ENCODE measurements around the gene PTPRC.

The PTPRC gene

GRCh38 chr1:198620218-198620617, 18.6 kb upstream of the PTPRC start:
- DNase-seq (ENCODE audit: low spot score), result peak; percentile 63

DNA sequence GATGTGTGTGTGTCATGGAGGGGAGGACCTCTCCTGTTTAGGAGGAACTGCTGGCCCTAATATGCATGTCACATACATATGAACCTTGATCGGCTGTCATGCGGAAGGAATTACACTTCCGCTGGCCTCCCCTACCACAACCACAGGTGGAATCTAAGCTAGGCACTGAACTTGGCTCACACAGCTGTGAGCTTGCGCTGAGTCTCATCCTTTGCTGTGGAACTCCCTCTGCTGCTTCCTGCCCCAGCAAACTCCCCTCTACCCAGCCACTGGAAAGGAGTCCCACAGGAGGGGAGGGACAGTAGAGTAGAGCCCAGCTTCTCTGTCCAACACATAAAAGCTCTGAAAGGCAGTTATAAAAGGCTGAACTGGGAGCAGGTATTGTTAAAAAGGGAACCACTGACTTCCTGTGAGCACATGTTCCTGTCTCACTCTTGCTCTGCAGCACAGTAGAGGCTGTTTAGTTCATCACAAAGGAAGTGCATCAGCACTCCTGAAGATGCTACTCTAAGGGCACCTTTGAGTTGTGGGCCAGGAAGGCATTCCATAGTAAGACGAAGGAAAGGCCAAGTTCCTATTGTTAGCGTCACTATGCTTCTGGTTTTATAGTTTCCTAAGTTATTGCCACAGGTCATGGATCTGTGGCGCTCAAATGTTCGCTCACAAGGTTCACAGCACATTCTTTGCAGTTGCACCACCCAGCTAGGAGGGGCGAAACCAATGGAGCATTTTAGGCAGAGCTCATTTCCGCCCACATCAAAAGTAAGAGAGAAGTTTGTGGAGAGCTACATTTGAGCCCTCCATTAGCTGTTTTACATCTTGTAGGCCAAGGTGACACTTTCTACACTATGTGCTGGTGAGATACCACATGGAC, 17.7 kb upstream of the PTPRC start:
- DNase-seq (ENCODE audit: low spot score), result peak; percentile 97

GRCh38 chr1:198622001-198622400, 16.8 kb upstream of the PTPRC start:
- no peak for DNase-seq (ENCODE audit: low spot score)

DNA sequence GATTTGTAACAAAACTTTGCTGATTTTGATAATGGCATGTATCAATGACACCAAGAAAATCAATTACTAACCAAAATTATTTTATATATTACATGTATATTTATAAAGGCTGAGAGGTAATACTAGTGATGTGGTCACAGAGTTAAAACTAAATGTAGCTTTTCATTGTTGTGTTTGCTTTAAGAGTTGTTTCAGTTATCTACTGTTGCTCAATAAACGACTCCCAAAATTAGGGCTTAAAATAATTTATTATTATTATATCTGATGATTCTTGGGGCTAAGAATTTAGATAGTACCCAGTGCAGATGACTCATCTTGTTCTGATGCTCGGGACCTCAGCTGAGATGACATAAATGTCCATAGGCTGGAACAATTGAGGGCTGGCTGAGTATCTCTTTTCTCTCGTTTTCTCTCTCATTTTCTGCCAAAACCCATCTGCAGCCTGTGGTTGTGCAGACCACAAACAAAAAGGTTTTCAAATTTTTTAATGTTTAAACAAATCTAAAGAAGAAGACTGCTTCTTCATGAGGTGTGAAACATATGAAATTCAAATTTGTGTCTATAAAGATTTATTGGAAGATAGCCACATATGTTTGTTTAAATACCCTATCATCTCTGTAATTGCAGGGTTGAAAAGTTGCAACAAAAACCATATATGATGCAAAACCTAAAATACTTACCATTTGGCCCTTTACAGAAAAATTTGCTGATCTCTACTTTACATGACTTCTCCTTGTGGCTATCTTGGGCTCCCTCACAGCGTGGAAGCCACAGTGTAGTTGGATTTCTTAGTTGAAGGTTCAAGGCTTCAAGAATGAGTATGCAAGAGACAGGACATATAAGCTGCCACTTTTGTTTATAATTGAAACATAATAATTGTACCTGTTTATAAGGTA, 14.8 kb upstream of the PTPRC start:
- peak; percentile 48 for DNase-seq (ENCODE audit: low spot score)

DNA sequence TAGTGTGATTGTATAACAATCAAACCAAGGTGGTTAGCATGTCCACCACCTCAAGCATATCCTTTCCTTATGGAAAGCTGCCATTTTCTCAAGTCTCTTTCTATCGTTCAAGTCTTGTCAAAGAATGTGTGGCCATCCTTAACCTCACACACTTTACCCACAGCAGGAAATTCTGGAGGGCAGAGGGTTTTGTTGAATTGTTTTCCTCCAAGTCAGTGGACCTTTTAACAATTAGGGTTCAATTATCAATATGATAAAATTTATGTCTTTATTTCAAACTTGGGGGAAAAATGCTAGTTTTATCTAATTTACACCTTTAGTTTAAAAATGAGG, 14.2 kb upstream of the PTPRC start:
- DNase-seq (ENCODE audit: low spot score), result no peak

DNA sequence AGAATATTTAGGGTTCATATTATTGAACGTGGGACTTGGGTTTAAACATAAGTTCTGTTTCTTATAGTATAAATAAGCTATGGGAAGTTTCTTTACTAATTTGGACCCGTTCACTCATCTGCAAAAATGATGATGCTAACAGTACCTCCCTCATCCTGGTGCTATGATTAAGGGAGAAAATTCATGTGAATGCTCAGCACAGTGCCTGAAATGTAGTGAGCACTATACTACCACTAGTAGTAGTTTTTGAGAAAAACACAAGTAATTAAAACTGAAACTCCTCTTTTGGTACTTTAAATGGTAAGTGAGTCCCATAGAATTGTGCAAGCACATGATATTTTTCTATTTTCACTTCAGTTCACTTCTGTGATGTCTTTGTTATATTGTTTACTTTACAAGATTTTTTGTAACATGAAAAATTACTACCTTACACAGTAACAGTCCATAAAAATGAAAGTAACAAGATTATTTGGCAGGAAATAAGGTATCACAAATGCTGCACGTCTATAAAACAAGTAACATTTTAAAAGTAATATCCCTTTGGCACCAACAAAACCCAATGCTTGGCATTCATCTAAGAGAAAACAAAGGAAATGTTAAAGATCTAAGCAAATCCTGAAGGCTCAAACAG, 11.3 kb upstream of the PTPRC start:
- no peak for DNase-seq (ENCODE audit: low spot score)

GRCh38 chr1:198628067-198628455, 10.8 kb upstream of the PTPRC start:
- no peak for DNase-seq (ENCODE audit: low spot score)

- no peak for DNase-seq (ENCODE audit: low spot score)
Measured at GRCh38 chr1:198629610-198630009, 9.2 kb upstream of the PTPRC start.

- no peak for DNase-seq (ENCODE audit: low spot score)
Measured at GRCh38 chr1:198630863-198631262, 8.0 kb upstream of the PTPRC start.

GRCh38 chr1:198631292-198631691, 7.5 kb upstream of the PTPRC start:
- DNase-seq (ENCODE audit: low spot score), result no peak

GRCh38 chr1:198632007-198632406, 6.8 kb upstream of the PTPRC start:
- DNase-seq (ENCODE audit: low spot score), result no peak

- no peak for DNase-seq (ENCODE audit: low spot score)
Measured at GRCh38 chr1:198633675-198634121, 5.1 kb upstream of the PTPRC start.

GRCh38 chr1:198635964-198636363, 2.9 kb upstream of the PTPRC start:
- no peak for DNase-seq (ENCODE audit: low spot score)

GRCh38 chr1:198636391-198636790, 2.4 kb upstream of the PTPRC start:
- no peak for DNase-seq (ENCODE audit: low spot score)

DNA sequence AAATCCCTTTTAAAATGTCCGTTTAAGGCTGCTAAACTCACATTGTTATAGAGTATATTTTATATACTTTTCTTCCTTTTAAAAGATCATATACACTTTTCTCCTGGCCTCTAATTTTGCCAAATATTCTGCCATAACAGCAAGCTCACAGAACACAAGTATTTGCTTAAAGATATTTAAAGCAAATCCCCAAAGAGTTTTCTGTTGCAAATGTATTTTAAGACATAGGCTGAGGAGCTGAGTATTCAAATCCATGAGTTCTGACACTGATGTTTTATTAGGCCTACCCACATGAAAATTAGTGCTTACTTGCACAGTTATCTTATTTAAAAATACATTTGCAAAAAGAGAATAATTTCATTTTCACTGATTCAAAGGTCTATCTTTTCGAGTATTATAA, 1.7 kb upstream of the PTPRC start:
- DNase-seq (ENCODE audit: low spot score), result peak; percentile 40

- no peak for DNase-seq (ENCODE audit: low spot score)
Measured at GRCh38 chr1:198637916-198638437, 863 bp upstream of the PTPRC start.

DNA sequence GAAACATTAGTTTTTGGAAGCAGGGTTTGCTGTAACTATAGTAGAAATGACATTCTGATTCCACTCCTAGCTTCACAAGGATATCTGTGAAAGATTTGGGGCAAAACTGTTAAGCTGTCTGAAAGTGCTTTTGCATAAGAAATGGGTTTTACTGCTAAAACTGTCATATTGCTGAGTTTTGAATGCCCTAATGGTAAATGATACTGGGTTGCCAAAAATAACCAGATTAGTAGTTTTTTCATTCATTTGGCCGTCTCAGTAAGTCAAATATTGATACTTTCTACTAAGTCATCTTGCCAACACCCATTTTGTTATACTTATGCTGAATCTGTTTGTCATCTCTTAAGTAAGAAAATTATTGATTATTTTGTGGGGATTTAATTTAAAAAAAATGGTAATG, 399 bp upstream of the PTPRC start:
- DNase-seq (ENCODE audit: low spot score), result no peak

DNA sequence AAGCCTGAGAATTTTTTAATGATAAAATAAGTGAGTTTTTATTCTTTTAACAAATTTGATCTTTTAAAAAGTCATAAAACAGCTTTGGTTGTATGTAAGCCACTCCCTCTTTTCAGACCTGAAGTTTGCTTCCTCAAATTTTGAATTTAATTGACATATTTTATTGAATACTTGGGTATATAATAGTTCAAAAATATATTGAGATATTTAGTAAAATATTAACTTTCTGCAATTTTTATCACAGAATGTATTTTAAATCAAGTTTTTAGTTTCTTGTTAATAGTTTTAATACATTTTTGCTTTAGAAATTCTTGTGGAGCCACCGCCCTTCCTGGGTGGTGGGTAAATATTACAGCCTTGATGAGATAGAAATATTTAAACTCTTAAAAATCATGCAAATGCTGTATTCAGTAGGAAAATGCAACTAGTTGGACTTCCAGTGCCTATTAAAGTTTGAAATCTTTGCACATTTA, 867 bp downstream of the PTPRC start:
- peak; percentile 63 for DNase-seq (ENCODE audit: low spot score)

DNA sequence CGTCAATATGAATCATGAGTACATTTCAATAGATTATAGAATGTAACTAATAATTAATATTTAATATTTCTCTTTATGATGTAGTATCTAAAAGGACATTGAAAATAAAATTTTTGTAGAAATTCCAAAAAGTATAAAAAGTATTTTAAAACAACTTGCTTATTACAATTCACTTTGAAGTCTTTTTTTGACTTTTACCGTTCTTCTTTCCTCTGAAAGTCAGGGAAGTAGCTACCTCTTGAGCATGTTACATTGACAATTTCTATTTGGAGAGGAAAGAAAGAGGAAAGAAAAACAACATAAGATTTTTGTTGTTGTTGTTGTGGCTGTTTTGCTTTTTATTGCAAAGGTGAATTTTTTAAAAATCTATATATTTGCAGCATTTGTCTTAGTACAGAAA, 1.3 kb downstream of the PTPRC start:
- DNase-seq (ENCODE audit: low spot score), result peak; percentile 44

DNA sequence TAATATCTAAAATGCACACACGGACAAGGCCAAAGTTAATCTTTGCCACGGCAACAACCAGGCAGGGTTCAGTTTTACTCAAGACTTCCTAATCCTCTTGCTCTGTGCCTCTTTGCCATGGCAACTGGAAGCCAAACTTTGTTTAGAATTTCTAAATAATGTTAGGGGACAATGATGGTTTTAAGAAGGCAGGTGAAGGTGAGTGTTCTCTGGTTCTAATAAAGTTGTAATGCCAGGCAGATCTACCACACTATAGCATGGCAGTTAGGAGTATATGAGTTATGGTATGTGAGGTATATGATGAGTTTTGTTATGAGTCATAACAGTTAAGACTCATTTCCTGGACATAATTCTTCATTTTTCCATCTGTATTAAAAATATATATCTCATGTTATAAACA, 2.7 kb downstream of the PTPRC start:
- DNase-seq (ENCODE audit: low spot score), result peak; percentile 74

DNA sequence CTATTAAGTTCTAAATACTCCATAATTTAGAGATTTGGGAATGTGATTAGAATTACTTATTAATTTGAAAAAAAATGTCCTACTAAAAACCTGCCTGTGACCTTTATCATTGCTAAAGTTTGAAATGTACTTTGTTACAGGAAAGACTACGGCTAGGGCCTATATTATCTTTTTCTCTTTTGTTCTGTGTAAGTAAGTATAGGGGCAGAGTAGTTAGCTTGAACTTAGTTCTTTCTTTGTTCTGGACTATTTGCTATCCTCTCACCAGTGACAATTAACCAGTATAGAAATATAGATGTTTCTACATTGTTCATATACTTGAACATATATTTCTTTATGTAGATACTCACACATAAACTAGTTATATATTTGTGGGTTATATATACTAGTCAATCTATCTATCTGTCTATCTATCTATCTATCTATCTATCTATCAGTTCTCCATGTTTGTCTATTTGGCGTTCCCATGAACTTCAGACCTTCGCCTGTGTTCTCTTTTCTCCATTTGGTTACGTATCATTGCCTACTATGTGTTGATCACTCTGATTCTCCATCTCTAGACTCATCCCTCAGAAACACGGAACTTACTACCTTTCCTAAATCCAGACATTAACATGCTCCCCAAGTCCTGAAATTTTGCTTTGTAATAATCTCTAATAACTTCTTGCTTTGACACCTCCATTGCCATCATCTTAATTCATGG, 3.3 kb downstream of the PTPRC start:
- no peak for DNase-seq (ENCODE audit: low spot score)

DNA sequence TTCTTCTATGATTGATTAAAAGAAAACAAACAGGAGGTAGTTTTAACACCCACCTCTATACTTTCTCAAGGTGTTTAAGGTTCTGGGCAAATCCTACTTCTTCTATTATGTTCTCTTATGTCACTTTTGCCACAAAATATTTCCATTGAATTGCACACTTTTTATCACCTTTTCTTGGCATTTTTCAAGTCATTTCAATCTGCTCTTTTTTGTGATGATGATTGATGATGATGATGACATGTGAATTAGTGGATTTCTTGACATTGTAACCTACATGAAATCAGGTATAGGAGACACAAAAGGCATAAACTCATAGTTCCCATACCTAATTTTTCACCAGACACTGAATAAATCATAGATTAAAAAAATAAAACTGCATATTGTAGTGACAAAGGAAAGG, 4.1 kb downstream of the PTPRC start:
- DNase-seq (ENCODE audit: low spot score), result no peak
